Hypothalamus (tissue), 51 donors: ENCODE data around the gene CRKL.
A peak's percentile ranks its signal among the peaks of the same experiment; 100 is the strongest.
"Not testable (repeated sequence)": the region's sequence is repeated elsewhere in the genome, so short reads cannot be mapped to it uniquely, and the experiment has no call there.

Source experiments
- DNase-seq, 51 donors: peaks; one replicate each; lab custom pipeline; 2025; lab: John Stamatoyannopoulos, UW

The CRKL gene, protein sequence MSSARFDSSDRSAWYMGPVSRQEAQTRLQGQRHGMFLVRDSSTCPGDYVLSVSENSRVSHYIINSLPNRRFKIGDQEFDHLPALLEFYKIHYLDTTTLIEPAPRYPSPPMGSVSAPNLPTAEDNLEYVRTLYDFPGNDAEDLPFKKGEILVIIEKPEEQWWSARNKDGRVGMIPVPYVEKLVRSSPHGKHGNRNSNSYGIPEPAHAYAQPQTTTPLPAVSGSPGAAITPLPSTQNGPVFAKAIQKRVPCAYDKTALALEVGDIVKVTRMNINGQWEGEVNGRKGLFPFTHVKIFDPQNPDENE

DNA sequence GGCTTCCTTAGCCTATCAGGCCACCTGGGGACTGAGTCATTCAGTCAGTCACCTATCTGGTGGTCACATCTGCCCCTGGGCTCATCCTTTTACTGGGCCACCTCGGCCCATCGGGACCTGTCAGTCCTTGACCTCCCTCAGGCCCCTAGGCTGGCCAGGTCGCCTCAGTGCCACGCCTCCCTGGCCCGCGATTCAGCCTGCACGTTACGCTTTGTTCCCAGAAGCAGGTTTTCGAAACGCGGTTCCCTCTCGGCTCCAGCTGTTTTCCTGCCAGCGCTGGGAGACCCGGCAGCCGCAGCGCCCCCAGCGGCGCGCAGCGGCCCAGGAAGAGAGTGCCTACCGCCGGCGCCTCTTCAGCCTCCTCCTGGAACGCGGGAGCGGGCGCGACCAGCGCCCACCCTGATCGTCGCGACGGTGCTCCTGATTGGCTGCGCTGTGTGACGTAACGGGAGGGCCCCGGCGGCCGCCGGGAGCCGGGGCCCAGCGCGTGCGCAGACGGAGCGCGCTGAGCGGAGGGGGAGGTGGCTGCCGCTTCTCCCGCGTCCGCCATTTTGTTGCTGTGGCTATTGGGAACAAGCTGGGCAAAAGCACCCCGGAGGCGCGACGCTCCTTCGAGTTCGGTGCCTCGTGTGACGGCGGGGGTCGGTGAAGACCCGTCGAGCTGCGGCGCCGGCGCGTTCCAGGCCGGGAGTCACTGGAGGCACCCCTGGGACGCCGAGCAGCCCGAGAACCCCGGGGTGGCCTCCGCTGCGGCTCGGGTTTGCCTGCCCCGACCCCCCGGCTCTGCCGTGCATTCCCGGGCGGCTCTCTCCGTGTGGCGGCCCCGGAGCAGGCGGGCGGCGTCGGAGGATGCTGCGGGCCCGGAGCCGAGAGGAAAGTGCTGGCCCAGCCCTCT lies at the start of gene CRKL:
CRKL (plus strand) TSS at position 492 of the 895 bp plus-strand sequence. CDS start 528 bp downstream, outside the sequence.
- DNase-seq, result peak; percentile 45 to 97 (median 94)

DNA sequence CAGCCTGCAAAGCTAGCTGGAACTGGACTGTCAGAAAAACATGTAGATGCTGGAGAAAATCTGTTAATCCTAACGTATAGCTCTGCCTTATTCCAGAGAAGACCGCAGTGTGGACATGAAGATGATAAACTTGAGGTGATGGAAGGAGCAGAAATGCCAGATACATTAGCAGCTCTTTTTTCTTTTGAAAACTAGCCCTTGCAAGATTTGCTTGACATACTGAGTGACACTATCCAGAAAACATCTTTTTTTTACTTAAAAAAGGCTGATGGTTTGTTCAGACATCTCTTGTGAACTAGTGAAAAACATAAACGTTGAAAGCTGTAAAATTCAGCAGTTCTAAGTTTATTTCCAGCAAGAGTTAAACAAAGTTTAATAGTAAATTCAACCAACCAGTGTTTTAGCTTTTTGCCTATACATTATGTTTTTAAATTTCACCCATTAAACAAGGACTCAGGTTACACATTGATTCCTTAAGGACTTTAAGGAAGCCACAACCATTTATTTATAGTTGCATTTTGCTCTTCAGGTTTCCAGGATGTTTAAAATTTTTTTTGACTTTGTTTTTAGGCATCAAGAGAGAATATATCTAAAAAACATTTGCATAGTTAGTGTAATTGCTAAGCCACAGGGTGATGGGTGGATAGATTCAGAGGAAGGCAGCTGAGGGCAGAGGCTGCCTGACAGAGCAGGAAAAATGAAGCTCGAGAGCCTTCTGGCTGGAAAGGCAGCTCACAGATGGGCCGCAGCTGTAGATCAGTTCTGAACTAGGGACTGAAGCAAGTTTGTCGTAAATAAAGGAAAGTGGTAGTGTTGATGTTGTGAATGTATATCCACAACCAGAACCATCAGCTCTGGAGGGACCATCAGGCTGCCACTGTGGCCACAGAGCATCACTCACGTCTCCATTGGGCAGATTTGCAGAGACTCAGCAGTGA lies 48.9 kb upstream of the CRKL start:
- no peak for DNase-seq

DNA sequence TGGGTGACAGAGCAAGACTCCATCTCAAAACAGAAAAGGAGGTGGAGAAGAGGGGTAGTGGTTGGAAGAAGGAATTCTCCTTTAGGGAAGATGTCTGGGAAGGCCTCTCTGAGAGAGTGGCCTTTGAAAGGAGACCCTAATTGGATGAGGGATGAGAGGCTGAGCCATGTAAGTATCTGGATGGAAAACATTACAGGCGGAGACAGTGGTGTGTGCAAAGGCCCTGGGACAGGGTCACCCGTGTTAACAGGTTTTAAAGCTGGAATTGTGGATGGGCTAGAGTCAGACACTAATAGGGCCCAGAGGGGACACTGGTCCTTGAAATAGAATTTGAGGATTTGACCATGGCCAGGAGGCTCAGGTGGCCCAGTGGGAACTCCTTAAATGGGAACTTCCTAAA lies 48.0 kb upstream of the CRKL start:
- DNase-seq, result no peak

DNA sequence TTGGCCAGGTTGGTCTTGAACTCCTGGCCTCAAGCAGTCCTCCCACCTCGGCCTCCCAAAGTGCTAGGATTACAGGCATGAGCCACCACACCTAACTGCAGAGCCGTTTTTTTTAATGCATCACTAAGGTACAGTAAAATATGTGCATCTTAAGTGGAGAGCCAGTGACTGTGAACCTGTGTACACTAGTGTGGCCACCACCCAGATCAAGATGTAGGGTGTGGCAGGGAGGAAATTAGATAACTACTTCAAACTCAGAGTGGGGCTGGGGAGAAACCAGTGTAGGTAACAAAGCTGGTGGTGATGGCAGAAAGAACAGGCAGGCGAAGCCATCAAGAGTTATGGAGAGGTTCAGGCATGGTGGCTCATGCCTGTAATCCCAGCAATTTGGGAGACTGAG lies 44.0 kb upstream of the CRKL start:
- DNase-seq, result no peak

DNA sequence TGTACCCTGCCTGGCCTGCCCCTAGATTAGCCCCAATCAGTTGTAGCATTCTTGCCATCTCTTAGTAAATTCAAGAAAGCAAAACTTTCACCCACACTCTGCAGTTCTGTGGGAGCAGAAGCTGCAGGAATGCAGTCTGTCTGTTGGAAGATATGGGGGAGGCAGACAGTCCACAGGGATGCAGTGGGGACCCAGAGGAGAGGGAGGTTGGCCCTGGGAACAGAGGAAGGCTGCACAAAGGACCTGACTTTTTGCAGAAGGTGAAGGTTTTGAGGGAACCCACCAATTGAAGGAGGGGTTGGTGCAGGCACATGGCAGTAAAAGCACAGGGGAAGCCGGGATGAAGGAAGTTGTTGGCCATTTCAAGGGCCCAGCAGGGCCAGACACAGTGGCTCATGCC lies 41.9 kb upstream of the CRKL start:
- no peak for DNase-seq

DNA sequence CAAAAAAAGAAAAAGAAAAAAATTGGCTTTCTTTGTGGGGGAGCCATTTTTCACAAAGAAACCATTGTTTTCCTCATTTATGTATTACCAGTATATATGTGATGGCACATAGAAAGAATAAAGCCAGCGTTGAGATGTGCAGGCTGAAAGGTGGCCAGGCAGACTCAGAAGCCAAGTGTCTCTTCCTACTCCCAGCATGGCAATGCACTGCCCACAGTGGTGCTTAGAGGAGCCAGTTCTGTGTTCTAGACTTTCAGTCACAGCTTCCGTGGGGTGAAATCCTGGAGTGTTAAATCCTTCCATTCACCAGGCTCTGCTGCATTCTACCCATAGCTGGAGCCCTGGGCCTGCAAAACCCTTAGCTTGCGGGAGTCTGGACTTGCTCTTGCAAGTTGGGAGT lies 39.5 kb upstream of the CRKL start:
- DNase-seq, result no peak

DNA sequence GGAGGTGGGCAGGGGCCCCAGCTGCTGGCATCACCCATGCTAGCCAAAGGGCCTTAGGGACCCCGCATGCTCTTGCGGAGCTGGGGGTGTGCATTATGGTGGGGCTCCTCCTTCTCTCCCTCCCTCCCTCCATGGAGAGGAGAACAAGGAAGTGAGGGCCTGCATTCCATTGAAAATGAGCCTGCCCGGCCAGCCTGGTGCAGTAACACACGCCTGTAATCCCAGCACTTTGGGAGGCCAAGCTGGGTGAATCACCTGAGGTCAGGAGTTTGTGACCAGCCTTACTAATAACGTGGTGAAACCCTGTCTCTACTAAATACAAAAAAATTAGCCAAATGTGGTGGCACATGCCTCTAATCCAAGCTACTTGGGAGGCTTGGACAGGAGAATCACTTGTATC lies 36.0 kb upstream of the CRKL start:
- no peak for DNase-seq

DNA sequence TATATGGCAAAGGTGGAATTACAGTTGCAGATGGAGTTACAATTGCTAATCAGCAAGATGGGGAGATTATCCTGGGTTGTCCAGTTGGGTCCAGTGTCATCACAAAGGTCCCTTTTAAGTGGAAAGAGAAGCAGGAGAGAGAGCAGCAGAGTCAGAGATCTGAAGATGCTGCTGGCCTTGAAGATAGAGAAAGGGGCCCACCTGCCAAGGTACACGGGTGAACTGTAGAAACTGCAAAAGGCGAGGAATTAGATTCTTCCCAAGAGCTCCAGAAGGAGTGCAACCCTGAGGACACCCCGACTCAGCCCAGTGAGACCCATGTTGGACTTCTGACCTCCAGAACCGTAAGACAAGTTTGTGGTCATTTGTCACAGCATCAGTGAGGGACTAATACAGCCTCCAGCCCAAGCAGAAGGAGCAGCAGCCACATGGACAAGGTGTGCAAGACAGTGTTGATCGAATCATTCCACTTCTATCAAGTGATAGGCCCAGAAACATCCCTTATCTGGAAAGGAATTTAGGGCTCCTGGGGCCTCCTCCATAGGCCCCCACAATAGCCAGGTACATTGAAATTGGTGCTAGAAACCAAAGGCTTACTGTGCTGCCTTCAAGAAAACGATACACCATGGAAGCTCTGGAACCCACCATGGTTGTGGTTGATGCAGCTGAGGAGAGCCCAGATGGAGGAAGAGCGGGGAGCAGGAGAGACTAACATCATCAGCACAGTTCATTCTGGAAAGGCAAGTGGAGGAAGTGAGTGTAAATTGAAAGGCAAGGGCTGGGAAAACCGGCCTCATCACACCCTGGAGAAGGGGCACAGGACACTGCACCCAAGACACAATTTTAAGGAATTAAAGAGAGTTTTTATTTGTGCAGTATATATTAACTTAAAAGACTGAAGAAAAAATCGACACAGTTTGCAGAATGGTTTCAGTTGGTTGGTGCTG lies 35.1 kb upstream of the CRKL start:
- no peak for DNase-seq

DNA sequence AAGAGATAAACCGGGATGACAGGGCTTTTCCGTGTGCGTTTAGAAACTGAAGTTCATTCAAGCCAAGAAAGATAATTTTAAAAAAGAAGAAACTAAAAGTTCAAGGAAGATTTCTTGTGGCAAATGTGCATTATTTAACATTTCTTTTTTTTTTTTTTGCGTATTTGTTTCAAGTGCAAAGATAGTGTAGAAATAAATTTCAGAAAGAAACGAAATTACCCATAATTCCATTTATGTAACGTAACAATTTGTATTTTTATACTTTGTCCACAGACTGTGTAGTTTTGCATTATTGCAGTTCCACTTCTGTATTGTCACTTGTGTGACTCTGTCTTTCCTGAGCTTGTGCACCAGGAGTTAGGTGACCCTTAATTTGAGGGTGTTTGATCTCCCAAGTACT lies 34.4 kb upstream of the CRKL start:
- no peak for DNase-seq

DNA sequence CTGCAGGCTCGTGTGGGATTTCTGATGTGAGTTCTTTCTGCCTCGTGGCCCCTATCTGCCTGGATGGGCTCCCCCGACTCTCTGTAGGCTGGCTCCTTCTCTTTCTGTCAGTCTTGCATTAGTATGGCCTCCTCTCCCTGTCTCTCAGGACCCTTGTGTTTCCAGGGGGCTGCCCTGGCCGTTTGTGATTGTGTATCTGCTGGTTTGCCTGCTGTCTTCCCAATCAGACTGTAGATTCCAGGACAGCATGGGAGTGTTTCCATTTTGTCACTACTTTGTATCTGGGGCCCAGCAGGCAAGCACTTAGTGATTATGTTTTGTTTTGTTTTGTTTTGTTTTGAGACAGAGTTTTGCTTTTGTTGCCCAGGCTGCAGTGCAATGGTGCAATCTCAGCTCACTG lies 32.8 kb upstream of the CRKL start:
- DNase-seq, result no peak

DNA sequence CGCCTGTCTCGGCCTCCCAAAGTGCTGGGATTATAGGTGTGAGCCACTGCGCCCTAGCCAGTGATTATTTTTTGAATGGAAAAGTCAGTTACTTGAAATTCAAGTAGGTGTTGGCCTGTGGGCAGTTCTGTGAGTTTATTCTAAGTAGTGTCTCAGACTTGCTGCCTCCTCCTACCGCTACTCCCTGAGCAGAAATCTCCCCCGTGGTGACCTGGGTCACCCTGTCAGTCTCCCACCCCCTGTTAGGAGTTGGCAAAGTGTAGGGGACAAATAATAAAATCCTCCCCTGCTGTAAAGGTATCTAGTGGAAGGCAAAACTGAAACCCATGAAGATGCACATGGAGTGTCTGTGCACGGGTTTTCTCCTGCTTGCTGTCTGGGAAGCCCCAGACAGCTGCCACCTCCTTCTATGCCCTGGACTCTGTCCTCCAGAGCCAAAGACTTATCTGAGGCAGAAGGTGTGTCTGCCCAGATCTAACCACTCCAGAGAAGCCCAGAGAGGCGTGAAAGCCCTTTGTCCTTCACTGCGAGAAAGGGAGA lies 32.1 kb upstream of the CRKL start:
- no peak for DNase-seq

DNA sequence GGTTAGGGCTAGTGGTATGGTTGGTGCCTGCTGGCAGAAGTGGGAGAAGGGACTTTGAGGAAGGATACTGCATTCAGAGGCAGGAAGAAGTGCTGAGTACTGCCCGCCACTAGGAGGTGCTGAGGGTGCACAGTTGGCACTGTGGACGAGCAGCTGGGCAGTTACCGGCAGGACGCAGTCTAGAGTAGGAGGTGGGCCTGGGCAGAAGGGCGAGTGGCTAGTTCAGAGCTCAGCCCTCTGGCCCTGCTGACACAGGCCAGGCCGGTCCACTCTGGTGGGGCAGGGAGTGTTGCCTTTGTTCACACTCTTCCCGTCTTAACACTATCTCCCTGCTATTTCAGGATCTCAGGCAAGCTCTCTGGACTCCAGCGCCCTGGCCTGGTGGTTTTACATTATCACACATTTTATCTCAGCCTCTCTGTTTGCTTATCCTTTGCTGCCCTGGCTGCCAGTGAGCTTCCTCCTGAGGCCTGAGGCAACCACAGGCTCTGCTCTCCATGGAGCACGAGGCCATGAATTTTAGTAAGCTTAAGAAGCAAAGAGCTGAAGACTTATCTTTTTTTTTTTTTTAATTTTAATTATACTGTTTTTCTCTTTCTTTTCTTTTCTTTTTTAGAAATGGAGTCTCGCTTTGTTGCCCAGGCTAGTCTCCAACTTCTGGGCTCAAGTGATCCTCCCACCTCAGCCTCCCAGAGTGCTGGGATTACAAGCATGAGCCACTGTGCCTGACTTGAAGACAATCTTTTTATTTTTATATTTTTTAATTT lies 31.5 kb upstream of the CRKL start:
- peak in 47 of 51 donors; percentile 5 to 76 (median 47) for DNase-seq

DNA sequence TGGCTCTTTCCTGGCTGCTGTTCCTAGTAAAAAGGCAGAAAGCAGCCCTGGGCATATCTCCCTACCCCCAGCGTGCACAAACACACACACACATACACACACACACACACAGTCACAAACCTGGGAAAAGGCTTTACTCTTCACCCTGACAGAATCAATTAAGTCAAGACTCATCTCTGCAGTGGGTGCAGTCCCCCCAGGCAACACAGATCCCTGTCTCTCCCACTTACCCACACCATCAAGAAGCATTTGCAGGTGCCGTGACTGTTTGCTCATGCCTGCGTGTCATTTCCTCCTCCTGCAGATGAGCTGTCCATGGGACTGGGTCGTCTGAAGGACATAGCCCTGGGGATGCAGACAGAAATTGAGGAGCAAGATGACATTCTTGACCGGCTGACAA lies 29.8 kb upstream of the CRKL start:
- DNase-seq, result peak in 1 of 51 donors; percentile 44

DNA sequence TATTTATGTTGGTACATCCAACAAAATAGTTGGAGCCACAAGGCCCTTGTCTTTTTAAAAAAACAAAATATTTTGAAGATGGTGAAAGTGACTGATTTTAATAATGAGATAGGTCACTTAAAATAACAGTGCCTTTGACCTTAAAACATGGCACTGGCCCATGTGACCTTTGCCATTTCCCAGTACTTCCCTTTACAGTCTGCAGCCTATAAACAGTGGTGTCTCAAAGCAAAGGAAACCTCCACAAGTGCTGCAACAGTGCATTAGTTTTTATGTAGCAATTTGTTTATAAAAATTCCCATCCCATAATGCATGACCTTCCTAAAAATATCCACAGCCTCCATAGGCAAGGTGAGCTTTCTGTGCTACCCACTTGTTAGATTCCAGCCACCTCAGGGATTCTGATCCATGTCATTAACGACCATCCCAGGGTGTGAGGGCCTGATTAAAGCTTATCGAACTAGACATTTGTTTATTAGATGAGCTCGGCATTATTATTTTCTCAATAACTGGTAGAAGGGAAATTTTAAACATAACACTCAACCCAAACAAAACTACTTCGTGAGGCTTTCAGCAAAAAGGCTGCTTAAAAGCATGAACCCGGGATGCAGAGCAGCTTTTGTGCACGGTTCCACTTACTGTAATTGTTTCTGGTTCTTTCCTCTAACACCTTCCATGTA lies 28.0 kb upstream of the CRKL start:
- no peak for DNase-seq

DNA sequence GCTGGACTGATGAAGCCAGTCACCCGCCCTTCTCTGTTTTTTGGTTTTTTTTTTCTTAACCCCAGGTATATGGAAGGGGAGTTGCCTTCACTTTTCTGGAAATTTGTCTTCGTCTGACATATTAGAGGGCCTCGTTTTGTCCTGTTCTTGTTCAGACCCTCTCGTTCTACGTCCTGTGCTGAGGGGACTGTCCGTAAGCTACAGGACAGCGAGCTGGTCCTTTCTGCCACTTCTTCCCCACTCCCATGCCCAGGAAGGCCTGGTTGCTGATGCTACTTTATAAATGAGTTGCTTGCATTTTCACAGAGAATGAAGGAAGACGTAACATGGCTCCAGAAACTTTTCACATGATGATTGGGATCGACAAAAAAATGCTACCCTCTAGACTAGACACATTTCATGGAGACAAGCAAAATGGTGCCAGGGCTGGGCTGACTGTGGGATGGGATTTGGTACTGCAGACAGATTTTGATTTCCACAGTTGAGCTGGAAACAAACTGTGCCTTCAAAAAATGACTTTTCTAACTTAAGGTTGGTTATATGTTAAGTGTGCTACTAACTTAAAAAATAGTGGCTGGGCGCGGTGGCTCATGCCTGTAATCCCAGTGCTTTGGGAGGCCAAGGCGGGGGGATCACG lies 27.2 kb upstream of the CRKL start:
- no peak for DNase-seq

DNA sequence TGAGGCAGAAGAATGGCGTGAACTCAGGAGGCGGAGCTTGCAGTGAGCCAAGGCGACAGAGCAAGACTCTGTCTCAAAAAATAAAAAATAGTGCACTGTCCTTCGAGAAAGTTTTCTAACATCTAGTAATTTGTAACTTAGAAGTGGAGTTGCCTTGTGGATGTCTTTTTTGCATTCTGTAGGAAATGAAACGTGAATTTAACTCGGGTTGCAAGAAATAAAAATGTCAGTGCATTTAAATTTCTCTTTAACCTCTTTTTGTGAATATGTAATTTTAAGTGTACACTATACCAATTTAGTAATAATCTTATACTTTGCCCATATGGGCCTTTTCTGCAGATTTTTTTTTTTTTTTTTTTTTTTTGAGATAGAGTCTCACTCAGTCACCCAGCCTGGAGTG lies 26.2 kb upstream of the CRKL start:
- DNase-seq, result no peak

DNA sequence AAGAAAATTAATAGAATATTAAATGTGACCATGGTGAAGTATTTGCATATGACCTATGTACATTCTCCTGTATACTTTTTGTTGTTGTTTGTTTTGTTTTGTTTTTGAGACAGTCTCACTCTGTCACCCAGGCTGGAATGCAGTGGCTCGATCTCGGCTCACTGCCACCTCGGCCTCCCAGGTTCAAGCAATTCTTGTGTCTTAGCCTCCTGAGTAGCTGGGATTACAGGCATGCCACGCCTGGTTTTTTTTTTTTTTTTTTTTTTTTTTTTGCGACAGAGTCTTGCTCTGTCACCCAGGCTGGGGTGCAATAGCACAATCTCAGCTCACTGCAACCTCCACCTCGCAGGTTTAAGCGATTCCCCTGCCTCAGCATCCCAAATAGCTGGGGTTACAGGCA lies 19.5 kb upstream of the CRKL start:
- DNase-seq, result not testable (repeated sequence)
